Astrocyte (in vitro differentiated cells and primary cell): ENCODE data around the gene LMO7.

Experiments
- CTCF ChIP-seq: IDR thresholded peaks from 2 replicates; pipeline ENCODE4 v1.5.1; 2011; ENCODE audit warnings: low read depth, mild to moderate bottlenecking, inconsistent platforms, low read length, moderate library complexity; ENCODE audit not compliant: insufficient read depth
- EZH2 ChIP-seq: IDR thresholded peaks from 2 replicates; pipeline ENCODE4 v1.6.1; 2012; ENCODE audit warnings: mild to moderate bottlenecking, low read length, inconsistent platforms; ENCODE audit not compliant: insufficient read depth

GRCh38 chr13:75693227-75693626 is 57.1 kb downstream of the LMO7 start:
- TF ChIP-seq CTCF (no peak), EZH2 (no peak)
